ENCODE data around the gene PRTG. TPM values are rescaled to one million over a fixed set of nuclear protein-coding genes. Genes with fewer than 3 reads are reported as not detected.

PRTG gene
- total and polyA plus RNA-seq, 10 of the 15 experiments (the other 5 are each of a cell fraction or from before 2014, with no cell fraction given) = under 0.01 to 0.25 TPM; not detected in 8

GRCh38 chr15:55654561-55655031, 88.4 kb downstream of the PRTG start:
- no peak overlapping the region for H2AFZ ChIP-seq (ENCODE audit: control insufficient read depth, low read depth, low read length)

More at GRCh38 chr15:55654561-55655031, 88.4 kb downstream of the PRTG start:
- no peak overlapping the region for H3K27ac ChIP-seq (ENCODE audit: control insufficient read depth, insufficient read depth)
- no peaks in the 10 kb centered on the region for H3K27me3 ChIP-seq (replicated peaks in 1 of 2; ENCODE audit: control insufficient read depth in 2 of 2, insufficient read depth in 2 of 2, low read length in 1 of 2)
- POLR2A ChIA-PET = no interaction called here
- no peaks in the 10 kb centered on the region for H4K20me1 ChIP-seq (ENCODE audit: control insufficient read depth, insufficient read depth)
- H3K4me3 ChIP-seq = no peak overlapping the region
- no peak overlapping the region for H3K9ac ChIP-seq (ENCODE audit: control insufficient read depth, insufficient read depth, low read length)
- RAD21 ChIA-PET (ENCODE audit: unreplicated experiment) = no interaction called here
- no peaks in the 10 kb centered on the region for H3K79me2 ChIP-seq (ENCODE audit: control insufficient read depth, insufficient read depth, low read length)
- TF ChIP-seq MTA3 (IDR thresholded peaks at IDR 0.05; ENCODE audit: borderline replicate concordance, low read length) (no peak), HDAC6 (IDR thresholded peaks at IDR 0.05; ENCODE audit: unreplicated experiment) (no peak), MYC (IDR thresholded peaks at IDR 0.05; ENCODE audit: insufficient read depth, insufficient read length, insufficient replicate concordance, low read length, severe bottlenecking) (no peak), SREBF2 (IDR thresholded peaks at IDR 0.05; ENCODE audit: low read length) (no peak), ZNF217 (IDR thresholded peaks at IDR 0.05) (no peak), CEBPZ (IDR thresholded peaks at IDR 0.05; ENCODE audit: low read depth, low read length) (no peak), ZBTB40 (IDR thresholded peaks at IDR 0.05; ENCODE audit: borderline replicate concordance) (no peak), ATF2 (IDR thresholded peaks at IDR 0.05; ENCODE audit: low read length) (no peak)
- in situ Hi-C loops (cut with MboI) = loop anchor here (5.0 to 25.0 kb wide), 2 partner anchors 143 to 783 kb away; no protein-coding TSS in a partner anchor
- DNase-seq (ENCODE audit: low read depth, low spot score) = no peak
- no peak overlapping the region for H3K4me2 ChIP-seq (ENCODE audit: control insufficient read depth, insufficient read depth)
- 57% methylated on average over 4 of the region's 4 CpGs for WGBS (ENCODE audit: insufficient coverage, insufficient replicate concordance, low lambda C conversion rate, missing lambda C conversion rate)
- intact Hi-C loops (cut with micrococcal nuclease; ENCODE audit: unreplicated experiment) = no loop called here
- no peaks in the 10 kb centered on the region for H3K9me3 ChIP-seq (replicated peaks; ENCODE audit: control insufficient read depth, insufficient read depth, low read length)
- no peaks in the 10 kb centered on the region for H3K36me3 ChIP-seq (ENCODE audit: control insufficient read depth in 2 of 2, insufficient read depth in 2 of 2, low read length in 1 of 2)
- no peak for FAIRE-seq
- no TSS peak for BruUV-seq (replicated peaks)
- SMC1A ChIA-PET (ENCODE audit: uncharacterized antibody, unreplicated experiment) = interaction anchor here (1.2 kb wide), 1 partner anchor 118 kb away, joined by 3 read pairs; no protein-coding TSS in a partner anchor
- no peaks in the 10 kb centered on the region for H3K4me1 ChIP-seq (ENCODE audit: control insufficient read depth, insufficient read depth, low read length)
- CTCF ChIA-PET = no interaction called here
- ATAC-seq = no peak
